GM12878 (cell line): ENCODE data around the gene CDKN2B-AS1. TPM values are rescaled to one million over a fixed set of nuclear protein-coding genes. Genes with fewer than 3 reads are reported as not detected.

Experiments used
- BCL11A ChIP-seq: IDR thresholded peaks from 2 replicates; pipeline ENCODE4 v1.6.1; 2011; ENCODE audit warnings: low read depth, low read length
- BRCA1 ChIP-seq: IDR thresholded peaks from 2 replicates; pipeline ENCODE4 v1.6.1; 2011; ENCODE audit warnings: low read depth, low read length, improper control_type of control experiment
- CREB1 ChIP-seq: IDR thresholded peaks from 2 replicates; pipeline ENCODE4 v1.6.1; 2012; ENCODE audit warnings: low read depth, mild to moderate bottlenecking, inconsistent platforms
- CREM ChIP-seq: IDR thresholded peaks from 2 replicates; pipeline ENCODE4 v1.6.1; 2014; ENCODE audit warnings: antibody characterized with exemption, low read depth
- DPF2 ChIP-seq: fragments of 450-650 bp; IDR thresholded peaks from 2 replicates; pipeline ENCODE4 v1.6.1; 2017; ENCODE audit warnings: mild to moderate bottlenecking
- GATAD2B ChIP-seq: fragments of 450-650 bp; conservative IDR thresholded peaks from 2 replicates; pipeline ENCODE4 v1.6.1; 2017; ENCODE audit warnings: low read depth, mild to moderate bottlenecking, moderate library complexity
- IKZF1 ChIP-seq: fragments of 450-650 bp; conservative IDR thresholded peaks from 2 replicates; pipeline ENCODE4 v1.6.1; 2017; ENCODE audit warnings: antibody characterized with exemption, mild to moderate bottlenecking
- IKZF2 ChIP-seq, 2 experiments: fragments of 450-650 bp; IDR thresholded peaks; 2 replicates each; pipeline ENCODE4 v1.6.1; 2017; ENCODE audit warnings: mild to moderate bottlenecking in 2 of 2, moderate library complexity in 2 of 2
- JUNB ChIP-seq: IDR thresholded peaks from 2 replicates; pipeline ENCODE4 v1.6.1; 2016; ENCODE audit warnings: antibody characterized with exemption, mild to moderate bottlenecking
- MYC ChIP-seq: IDR thresholded peaks from 2 replicates; pipeline ENCODE4 v1.6.1; 2011; ENCODE audit warnings: mild to moderate bottlenecking, low read length, moderate library complexity, inconsistent platforms; ENCODE audit not compliant: insufficient read depth, insufficient replicate concordance, insufficient read length, severe bottlenecking
- POLR2AphosphoS2 ChIP-seq: IDR thresholded peaks from 2 replicates; pipeline ENCODE4 v1.6.1; 2011; ENCODE audit warnings: low read depth, mild to moderate bottlenecking, low read length, improper control_type of control experiment, moderate library complexity
- POU2F2 ChIP-seq: IDR thresholded peaks from 3 replicates; pipeline ENCODE4 v1.6.1; 2011; ENCODE audit warnings: low read depth, mild to moderate bottlenecking, low read length, borderline replicate concordance
- SRF ChIP-seq, 2 experiments: IDR thresholded peaks; 2 replicates each; pipeline ENCODE4 v1.6.1; 2011; ENCODE audit warnings: low read depth in 2 of 2, low read length in 2 of 2, mild to moderate bottlenecking in 1 of 2, moderate library complexity in 1 of 2
- STAT1 ChIP-seq: fragments of 450-650 bp; conservative IDR thresholded peaks from 2 replicates; pipeline ENCODE4 v1.6.1; 2014; ENCODE audit warnings: antibody characterized with exemption, mild to moderate bottlenecking
- YY1 ChIP-seq: IDR thresholded peaks from 2 replicates; pipeline ENCODE4 v1.6.1; 2011; ENCODE audit warnings: low read depth, mild to moderate bottlenecking, low read length
- ZZZ3 ChIP-seq: IDR thresholded peaks from 2 replicates; pipeline ENCODE4 v1.6.1; 2011; ENCODE audit warnings: low read depth; ENCODE audit not compliant: control insufficient read depth, insufficient read length
- polyA plus RNA-seq, 11 experiments: library from polyadenylated mRNA; depleted of rRNA in 4 of 11; unstranded in 6 of 11; stranded (reverse) in 5 of 11; fragments of >200 nt; fragmentation: Nextera tagmentation in 4 of 11; fragmentation: Illumina TruSeq in 1 of 11; extraction: Ambion mirVana in 4 of 11; extraction: Trizol in 1 of 11; gene quantifications; 1 replicate in 1 of 11; 2 replicates in 10 of 11; pipeline versions ENCODE4 v1.2.1 to v1.2.3, GENCODE V29; 2011 to 2016; ENCODE audit warnings: inconsistent platforms in 2 of 11, missing spikeins in 2 of 11, low read depth in 1 of 11
- total RNA-seq, 4 experiments: library from RNA; depleted of rRNA in 3 of 4; stranded (reverse); fragments of >200 nt in 3 of 4; fragmentation: Illumina TruSeq in 1 of 4; extraction: Trizol in 1 of 4; gene quantifications; 2 replicates each; pipeline versions ENCODE4 v1.2.1 to v1.2.3, GENCODE V29; 2013 to 2021
- TF ChIP-seq, protein P1 (sequence below): IDR thresholded peaks from 2 replicates; pipeline ENCODE4 v1.6.1; 2012; ENCODE audit warnings: low read depth, low read length, improper control_type of control experiment
- TF ChIP-seq, protein P2 (sequence below): fragments of 450-650 bp; IDR thresholded peaks from 2 replicates; pipeline ENCODE4 v1.6.1; 2017; ENCODE audit warnings: low read depth, mild to moderate bottlenecking, moderate library complexity
- TF ChIP-seq, protein P3 (sequence below): IDR thresholded peaks from 2 replicates; pipeline ENCODE4 v1.6.1; 2011; ENCODE audit warnings: borderline replicate concordance, low read depth, mild to moderate bottlenecking, moderate library complexity, mixed read lengths, low read length; ENCODE audit not compliant: insufficient read depth; ENCODE audit errors: extremely low read length
- TF ChIP-seq, protein P4 (sequence below): fragments of 150-350 bp; IDR thresholded peaks from 2 replicates; pipeline ENCODE4 v1.6.1; 2016; ENCODE audit warnings: low read depth, low read length
- TF ChIP-seq, protein P5 (sequence below): IDR thresholded peaks from 2 replicates; pipeline ENCODE4 v1.6.1; 2011; ENCODE audit warnings: low read depth, mild to moderate bottlenecking, low read length, moderate library complexity, borderline replicate concordance; ENCODE audit errors: extremely low read depth

The CDKN2B-AS1 gene
- total and polyA plus RNA-seq, 10 of the 15 experiments (the other 5 are each of a cell fraction or from before 2014, with no cell fraction given) = 0.22 to 2.2 (median 1.0) TPM; not detected in 1

DNA sequence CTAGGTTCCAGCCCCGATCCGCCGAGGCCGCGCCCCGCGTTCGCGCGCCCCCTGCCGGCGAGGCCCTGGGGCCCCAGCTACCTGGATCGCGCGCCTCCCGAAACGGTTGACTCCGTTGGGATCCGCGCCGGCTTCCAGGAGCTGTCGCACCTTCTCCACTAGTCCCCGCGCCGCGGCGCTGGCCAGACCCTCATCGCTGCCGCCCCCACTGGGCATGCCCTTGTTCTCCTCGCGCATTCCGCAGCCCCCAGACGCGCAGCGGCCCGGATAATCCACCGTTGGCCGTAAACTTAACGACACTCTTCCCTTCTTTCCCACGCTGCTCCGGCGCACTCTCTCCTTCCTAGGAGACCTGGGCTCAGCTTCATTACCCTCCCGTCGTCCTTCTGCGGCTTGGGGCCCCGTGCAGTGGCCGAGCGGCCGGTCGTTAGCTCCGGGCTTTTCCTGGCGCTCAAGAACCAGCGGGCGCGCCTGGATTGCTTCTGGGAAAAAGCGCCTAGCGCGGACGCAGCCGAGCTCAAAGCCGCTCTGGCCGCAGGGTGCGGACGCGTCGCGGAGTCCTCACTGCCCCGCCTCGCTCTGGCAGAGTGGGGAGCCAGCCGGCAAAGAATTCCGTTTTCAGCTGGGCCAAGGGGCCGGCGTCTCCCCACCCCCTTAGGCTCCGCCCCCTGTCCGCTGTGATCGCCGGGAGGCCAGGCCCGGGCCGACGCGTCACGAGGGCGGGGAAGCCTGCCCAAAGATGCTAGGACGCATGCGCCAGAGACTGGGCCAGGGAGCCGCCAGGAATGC, 14.3 kb downstream of the CDKN2B-AS1 start, which contains the start of gene CDKN2B (continued):
- 0 out of 2 replicates have a peak, but pooled peaks have one; percentile 44 for TF ChIP-seq GATAD2B
- TF ChIP-seq YY1 = peak; percentile 79
- TF ChIP-seq STAT1 = 0 out of 2 replicates have a peak, but pooled peaks have one; percentile 61
- TF ChIP-seq MYC = no peak
- TF ChIP-seq BCL11A = no peak
- TF ChIP-seq, protein P1, sequence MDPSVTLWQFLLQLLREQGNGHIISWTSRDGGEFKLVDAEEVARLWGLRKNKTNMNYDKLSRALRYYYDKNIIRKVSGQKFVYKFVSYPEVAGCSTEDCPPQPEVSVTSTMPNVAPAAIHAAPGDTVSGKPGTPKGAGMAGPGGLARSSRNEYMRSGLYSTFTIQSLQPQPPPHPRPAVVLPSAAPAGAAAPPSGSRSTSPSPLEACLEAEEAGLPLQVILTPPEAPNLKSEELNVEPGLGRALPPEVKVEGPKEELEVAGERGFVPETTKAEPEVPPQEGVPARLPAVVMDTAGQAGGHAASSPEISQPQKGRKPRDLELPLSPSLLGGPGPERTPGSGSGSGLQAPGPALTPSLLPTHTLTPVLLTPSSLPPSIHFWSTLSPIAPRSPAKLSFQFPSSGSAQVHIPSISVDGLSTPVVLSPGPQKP = no peak
- no peak for TF ChIP-seq DPF2
- TF ChIP-seq, protein P2, sequence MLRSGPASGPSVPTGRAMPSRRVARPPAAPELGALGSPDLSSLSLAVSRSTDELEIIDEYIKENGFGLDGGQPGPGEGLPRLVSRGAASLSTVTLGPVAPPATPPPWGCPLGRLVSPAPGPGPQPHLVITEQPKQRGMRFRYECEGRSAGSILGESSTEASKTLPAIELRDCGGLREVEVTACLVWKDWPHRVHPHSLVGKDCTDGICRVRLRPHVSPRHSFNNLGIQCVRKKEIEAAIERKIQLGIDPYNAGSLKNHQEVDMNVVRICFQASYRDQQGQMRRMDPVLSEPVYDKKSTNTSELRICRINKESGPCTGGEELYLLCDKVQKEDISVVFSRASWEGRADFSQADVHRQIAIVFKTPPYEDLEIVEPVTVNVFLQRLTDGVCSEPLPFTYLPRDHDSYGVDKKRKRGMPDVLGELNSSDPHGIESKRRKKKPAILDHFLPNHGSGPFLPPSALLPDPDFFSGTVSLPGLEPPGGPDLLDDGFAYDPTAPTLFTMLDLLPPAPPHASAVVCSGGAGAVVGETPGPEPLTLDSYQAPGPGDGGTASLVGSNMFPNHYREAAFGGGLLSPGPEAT = 0 out of 2 replicates have a peak, but pooled peaks have one; percentile 9
- TF ChIP-seq POLR2AphosphoS2 = no peak
- 0 out of 4 replicates have a peak, but pooled peaks have one; percentile 39 to 50 for TF ChIP-seq IKZF2 (IDR thresholded peaks at IDR 0.05)
- peak; percentile 81 for TF ChIP-seq IKZF1
- TF ChIP-seq, protein P3, sequence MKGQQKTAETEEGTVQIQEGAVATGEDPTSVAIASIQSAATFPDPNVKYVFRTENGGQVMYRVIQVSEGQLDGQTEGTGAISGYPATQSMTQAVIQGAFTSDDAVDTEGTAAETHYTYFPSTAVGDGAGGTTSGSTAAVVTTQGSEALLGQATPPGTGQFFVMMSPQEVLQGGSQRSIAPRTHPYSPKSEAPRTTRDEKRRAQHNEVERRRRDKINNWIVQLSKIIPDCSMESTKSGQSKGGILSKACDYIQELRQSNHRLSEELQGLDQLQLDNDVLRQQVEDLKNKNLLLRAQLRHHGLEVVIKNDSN = peak; percentile 74
- TF ChIP-seq POU2F2 = peak; percentile 21; the same call in 1 of the 3 replicates
- no peak for TF ChIP-seq ZZZ3
- no peak for TF ChIP-seq JUNB
- TF ChIP-seq SRF (IDR thresholded peaks at IDR 0.05; ENCODE audit: low read depth in 2 of 2, low read length in 2 of 2) = no peak
- TF ChIP-seq BRCA1 = no peak
- TF ChIP-seq, protein P4, sequence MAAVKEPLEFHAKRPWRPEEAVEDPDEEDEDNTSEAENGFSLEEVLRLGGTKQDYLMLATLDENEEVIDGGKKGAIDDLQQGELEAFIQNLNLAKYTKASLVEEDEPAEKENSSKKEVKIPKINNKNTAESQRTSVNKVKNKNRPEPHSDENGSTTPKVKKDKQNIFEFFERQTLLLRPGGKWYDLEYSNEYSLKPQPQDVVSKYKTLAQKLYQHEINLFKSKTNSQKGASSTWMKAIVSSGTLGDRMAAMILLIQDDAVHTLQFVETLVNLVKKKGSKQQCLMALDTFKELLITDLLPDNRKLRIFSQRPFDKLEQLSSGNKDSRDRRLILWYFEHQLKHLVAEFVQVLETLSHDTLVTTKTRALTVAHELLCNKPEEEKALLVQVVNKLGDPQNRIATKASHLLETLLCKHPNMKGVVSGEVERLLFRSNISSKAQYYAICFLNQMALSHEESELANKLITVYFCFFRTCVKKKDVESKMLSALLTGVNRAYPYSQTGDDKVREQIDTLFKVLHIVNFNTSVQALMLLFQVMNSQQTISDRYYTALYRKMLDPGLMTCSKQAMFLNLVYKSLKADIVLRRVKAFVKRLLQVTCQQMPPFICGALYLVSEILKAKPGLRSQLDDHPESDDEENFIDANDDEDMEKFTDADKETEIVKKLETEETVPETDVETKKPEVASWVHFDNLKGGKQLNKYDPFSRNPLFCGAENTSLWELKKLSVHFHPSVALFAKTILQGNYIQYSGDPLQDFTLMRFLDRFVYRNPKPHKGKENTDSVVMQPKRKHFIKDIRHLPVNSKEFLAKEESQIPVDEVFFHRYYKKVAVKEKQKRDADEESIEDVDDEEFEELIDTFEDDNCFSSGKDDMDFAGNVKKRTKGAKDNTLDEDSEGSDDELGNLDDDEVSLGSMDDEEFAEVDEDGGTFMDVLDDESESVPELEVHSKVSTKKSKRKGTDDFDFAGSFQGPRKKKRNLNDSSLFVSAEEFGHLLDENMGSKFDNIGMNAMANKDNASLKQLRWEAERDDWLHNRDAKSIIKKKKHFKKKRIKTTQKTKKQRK = no peak
- TF ChIP-seq, protein P5, sequence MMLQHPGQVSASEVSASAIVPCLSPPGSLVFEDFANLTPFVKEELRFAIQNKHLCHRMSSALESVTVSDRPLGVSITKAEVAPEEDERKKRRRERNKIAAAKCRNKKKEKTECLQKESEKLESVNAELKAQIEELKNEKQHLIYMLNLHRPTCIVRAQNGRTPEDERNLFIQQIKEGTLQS = no peak
- peak; percentile 16; the same call in 1 of the 2 replicates for TF ChIP-seq CREM
- peak; percentile 71 for TF ChIP-seq CREB1
- TF ChIP-seq, all 136 proteins: peak for 21
